ENCODE results near the gene LPCAT4.

Gene LPCAT4

DNA sequence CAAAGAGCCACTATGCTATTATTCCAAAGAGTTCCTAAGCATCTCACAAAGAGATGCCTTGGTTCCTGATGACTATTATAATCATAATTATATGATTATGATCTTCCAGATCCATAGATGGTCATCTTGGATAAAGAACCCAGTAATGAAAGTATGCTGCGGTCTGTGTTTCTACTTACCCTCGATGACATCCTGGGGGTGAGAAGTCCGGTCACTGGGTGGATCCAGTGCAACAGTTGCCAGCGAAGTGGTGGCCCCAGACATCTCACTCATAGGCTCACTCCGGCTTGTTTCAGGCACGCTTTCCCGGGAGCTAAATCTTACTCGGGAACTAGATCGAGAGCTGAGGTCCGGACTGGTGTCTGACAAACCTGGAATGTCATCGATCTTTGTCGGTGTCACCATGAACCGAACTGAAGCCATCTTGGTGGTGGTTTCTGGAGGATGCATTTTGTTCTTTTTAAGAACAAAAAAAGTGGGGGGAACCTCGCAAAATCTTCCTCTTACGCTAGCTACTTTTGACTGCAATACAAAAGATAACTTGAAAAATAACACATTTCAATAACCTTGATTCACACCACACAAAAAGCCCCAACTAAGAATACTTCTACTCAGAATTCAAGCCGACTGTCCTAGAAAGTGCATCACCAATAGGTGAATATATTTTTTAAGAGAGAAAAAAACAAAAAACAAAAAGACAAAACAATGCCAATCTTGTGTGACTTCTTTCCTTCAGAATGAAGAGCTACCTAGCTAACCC is 30.6 kb downstream of the LPCAT4 start:
- DNase-seq: no peak

DNA sequence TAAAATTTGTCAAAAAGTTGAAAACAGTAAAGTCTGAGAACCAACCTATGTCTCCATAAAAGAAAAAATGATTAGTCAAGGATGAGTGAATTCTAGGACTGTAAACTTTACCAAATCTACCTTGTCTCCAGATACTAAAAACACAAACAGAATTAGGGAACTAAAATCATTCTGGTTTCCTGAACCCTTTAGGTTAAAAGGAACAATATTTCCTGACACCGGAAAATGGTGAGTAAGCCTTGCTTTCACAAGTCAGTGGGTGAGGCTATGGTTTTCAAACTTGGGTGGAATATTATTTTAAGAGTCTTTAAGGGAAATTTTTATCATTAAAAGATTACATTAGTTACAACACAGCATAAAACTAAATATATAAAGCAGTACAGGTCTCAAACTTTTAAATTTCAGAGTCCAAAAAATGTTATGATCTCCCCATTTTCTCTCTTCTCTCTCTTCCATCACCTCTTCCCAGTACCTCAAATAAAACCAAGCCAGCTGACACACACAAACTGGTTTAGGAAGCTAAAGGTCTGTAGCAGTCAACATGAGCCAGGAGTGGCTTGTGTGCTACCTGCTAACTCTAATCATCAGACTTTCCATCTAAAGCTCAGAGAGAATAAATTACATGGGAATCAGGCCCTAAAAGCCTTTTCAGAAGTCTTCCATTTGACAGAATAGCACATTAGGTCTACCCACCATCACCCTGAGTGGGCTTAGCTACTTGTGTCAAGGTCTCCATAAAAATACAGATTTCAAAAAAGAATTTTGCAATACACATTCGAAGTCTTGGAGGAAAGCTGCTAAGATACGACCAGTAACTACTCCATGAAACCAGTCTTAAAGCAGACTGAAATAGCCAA is 31.6 kb downstream of the LPCAT4 start:
- DNase-seq: no peak

DNA sequence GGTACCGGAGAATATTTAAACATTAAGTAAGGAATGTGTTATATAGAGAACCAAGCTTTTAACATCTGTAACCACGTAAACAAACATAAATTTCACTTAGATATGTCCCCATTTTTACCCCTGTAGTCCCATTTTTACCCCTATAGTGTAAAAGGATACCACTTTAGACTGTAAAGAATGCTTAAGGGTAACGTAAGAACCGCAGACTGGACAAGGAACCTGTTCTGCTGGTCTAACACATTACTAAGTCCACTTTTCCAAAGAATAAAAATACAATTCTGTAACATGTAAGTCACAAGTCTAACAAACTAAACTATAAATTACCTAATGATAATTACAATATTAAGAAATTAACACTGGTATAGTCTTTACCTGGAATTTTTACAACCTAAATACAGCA is 32.3 kb downstream of the LPCAT4 start:
- DNase-seq: no peak

DNA sequence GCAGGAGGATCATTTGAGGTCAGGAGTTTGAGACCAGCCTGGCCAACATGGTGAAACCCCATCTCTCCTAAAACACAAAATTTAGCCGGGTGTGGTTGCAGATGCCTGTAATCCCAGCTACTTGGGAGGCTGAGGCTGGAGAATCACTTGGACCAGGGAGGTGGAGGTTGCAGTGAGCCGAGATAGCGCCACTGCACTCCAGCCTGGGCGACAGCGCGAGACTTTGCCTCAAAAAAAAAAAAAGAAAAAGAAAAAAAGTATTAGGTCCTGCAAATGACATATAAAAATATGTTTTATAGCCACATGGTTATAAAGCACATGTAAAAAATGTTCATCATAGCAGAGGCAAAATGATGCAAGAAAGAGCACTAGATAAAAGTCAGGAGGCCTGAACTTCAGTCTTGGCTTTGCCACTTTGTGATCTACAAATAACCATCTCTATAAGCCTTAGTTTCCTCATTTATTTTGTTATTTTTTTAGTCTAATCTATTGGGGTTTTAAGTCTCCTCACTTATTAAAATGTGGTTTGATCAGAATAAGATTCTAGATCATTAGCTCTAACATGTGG is 34.4 kb downstream of the LPCAT4 start:
- DNase-seq: no peak

DNA sequence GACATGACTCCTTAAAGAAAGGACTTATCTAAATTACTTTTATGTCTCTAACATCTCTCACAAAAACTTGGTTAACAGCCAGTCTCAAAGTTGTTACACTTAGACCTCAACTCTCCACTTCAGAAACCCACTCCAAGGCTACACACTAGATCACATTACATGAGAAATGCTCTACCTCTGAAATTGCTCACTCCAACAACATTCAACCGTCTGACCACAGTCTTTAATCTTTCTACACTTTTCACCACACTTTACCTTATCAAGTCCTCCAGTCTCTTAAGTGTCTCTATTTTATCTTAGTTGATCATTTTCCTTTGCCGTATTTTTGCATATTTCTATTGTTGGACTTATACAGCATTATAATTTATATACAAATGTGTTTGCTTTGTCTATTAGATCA is 35.2 kb downstream of the LPCAT4 start:
- no peak for DNase-seq

DNA sequence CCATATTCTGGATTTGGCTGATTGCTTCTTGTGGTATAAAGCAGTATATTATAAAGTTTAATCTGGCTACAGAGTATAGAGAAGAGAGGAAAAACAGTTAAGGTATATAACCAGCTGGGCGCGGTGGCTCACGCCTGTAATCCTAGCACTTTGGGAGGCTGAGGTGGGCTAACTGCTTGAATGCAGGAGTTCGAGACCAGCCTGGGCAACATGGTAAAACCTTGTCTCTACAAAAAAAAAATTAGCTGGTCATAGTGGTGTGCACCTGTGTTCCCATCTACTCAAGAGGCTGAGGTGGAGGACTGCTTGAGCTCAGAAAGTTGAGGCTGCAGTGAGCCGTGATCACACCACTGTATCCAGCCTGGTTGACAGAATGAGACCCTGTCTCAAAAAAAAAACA is 36.7 kb downstream of the LPCAT4 start:
- no peak for DNase-seq

DNA sequence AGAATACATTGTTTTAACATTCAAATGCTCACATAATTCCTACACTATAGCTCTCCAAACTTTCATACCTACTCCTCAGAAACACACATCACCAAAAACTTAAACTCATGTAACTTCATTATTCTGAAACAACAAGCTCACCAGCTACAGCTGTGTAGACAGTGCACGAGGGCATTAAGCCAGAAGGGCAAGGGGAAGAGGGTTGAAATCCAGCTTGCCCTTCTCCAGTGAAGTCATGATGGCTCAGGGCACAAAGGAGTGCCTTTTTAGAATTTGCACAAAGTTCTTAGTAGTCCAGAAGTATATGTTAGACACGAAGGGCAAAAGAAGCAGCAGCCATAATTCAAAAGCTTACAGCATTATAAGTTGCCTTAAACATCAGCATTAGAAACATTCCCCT is 38.0 kb downstream of the LPCAT4 start:
- DNase-seq: no peak

DNA sequence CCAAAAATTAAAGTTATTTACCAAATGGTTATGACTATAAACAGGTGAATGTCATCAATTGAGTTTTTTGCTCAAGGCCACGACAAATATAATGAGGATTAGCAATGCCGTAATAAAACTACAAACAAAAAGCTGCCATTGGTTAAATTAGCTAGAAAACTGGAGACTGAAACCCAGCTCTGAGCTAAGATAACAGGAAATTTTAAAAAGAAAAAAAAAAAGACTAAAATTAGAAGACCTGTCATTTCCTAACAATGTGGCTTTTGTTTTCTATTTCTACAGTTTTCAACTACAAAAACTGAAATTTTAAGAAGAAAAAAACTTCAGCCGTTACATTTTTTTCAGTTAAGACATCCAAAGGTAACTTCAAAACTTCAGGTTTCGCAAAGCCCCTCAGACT is 39.1 kb downstream of the LPCAT4 start:
- DNase-seq: no peak

DNA sequence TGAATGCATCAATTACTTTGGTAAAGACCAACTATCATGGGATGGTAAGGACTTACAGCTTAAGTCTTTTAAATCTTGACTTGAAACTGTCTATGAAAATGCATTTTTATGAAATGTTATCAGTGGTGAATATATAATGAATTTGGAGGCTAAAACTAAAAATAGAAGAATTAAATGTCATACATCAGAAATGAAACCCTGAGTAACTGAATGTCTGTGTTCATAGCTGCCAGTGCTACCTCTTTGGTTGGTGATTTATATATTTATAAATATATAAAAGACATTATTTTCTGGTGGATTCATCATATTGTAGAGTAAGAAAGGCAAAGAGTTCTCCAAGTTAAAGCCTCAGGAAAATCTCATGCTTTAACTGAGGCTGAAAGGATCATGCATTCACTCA is 41.6 kb downstream of the LPCAT4 start:
- DNase-seq: no peak

DNA sequence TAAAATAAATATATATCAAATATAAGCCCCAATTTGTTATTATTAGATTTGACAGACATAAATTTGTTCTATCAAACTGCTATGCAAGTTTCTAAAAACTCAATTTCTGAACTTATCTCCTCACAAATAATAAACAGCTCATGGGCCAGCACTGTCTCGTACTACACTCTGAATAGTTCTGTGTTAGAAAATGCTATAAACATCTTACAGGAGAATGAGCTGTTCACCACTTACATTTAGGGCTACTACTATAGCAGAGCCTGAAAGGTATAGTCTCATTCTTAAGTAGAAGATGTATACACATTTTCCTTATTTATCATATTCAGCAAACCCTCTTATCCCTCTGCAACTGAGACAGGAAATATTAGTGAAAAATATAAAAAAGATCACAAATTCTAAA is 42.1 kb downstream of the LPCAT4 start:
- DNase-seq: no peak

DNA sequence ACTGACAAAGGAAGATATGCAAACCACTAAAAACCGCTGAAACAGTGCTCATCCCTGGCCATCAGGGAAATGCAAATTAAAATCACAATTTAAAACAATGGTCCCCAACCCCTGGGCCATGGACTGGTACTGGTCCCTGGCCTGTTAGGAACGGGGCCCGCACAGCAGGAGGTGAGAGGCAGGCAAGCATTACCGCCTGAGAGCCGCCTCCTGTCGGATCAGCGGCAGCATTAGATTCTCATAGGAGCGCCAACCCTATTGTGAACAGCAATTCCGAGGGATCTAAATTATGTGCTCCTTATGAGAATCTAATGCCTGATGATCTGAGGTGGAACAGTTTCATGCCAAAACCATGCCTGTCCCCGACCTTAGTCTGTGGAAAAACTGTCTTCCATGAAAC is 43.8 kb downstream of the LPCAT4 start:
- no peak for DNase-seq

DNA sequence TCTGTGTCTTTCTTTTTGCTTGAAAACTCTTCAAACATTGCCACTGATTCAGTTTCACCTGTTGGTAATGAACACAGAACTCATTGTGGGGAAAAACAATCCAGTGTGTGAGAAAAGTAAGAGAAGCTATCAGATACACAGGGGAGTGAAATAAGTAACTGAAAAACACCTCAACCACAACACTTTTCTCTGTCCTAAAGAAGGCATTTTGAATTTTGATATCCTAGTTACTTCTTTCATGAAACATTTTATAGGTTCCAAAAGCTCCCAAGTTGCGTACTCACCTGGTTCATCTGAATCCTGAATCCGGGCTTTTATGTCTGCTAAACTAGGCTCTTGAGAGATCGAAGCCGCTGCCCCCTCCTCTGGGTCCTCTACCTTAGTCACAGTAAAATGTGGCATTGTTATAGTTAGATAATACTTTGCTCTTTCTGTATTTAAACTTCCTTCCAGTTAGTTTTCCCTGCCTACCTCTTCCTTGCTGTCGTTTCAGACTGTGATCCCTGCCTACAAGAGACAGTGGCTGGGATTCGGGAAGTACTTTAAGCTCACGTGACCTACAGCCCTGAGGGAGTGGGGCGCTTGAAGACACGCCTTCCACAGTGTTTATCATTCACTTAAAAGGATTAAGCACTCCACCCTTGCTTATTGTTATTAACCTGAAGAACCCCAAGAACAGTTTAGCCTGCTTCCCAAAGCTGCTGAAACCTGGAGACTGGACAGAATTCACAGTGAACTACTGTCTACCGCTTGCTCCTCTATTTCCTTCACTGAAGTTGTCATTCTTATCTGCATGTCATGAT is 48.5 kb downstream of the LPCAT4 start:
- no peak for DNase-seq

DNA sequence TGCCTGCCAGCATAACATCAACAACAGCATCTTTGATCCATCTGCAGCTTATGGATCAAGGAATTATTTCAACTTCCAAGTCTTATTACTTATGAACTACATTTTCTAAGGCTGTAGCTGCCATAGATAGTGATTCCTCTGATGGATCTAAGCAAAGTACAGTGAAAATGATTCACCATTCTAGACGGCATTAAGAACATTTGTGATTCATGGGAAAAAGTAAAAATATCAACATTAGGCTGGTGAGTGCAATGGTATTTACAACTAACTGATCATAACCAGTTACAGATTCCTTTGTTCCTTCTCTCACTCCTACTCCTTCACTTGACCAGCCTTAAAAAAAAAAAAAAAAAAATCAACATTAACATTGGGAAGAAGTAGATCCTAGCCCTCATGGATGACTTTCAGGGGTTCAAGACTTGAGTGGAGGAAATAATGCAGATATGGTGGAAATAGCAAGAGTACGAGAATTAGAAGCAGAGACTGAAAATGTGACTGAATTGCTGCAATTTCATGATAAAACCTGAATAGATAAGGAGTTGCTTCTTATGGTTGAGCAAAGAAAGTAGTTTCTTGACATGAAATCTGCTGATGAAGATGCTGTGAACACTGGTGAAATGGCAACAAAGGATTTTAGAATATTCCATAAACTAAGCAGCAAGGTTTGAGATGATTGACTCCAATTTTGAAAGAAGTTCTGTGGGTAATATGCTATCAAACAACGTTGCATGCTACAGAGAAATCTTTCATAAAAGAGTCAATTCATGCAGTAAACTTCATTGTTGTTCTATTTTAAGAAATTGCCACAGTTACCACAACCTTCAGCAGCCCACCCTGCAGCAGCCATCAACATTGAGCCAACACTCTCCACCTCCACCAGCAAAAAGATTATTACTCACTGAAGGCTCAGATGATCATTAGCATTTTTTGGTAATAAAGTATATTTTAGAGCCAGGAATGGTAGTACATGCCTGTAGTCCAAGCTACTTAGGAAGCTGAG is 52.2 kb downstream of the LPCAT4 start:
- DNase-seq: no peak

DNA sequence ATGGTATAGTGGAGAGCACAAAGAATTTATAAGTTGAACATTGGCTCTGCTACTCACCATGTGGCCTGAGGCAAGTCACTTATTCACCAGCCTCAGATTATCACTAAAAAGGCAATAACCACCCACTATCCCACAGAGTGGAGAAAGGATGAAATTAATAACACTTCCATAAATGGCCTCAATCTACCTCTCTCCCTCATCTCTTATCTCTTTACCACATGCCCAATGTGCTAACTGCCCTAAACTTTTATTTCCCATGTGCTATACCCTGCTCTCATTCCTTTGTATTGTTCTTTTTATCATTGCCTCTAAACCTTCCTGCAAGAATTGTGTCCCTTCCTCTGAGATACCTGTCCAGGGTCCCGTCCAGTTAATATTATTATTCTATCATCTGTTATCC is 55.4 kb downstream of the LPCAT4 start:
- no peak for DNase-seq
